ENCODE data around the gene GPR137. TPM values are rescaled to one million over a fixed set of nuclear protein-coding genes. Genes with fewer than 3 reads are reported as not detected.

GPR137 gene
- total and polyA plus RNA-seq, 10 of the 15 experiments (the other 5 are each of a cell fraction or from before 2014, with no cell fraction given): 0.37 to 29.2 (median 13.8) TPM

DNA sequence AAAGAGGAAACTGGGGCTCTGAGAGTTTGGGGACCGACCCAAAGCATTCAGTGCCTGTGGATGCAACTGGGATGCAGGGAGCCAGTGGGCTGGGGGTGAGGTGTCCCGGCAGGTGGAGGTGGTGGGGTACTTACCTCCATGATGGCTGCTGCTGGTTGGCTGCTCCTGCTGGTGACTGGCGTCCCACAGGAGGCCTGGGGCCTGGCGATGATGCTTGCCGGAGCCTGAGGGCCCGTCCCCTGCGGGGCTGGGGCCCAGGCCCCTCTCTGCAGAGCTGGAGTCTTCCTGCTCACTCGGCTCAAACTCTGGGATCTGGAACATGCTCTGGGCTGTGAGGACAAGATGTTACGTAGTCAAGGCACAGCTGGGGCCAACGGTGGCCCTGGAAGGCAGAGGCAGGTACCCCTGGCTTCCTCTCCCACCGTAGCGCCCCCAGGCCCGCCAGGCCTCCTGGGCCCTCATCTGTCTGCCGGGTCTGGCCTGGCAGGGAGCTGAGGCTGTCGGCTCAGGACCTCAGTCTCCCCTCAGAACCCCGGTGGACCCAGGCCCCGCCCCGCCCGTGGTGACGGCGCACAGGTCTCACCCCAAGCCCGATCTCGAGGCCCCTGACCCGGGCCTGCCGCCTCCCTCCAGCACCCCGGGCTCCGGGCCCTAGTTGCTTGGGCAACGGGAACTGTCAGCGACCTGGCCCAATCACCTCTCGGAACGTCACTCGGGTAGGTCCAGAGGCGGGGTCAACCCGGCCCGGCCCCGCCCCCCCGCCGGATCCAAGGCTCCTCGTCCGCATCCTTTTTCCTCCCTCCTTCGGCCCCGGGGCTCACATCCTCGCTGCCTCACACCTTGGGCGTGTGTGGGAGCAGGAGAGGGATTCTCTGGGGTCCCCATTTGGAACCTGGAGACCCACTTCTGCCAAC, 1.3 kb upstream of the GPR137 start, which contains the start of gene BAD (continued):
- TF ChIP-seq, protein P1, sequence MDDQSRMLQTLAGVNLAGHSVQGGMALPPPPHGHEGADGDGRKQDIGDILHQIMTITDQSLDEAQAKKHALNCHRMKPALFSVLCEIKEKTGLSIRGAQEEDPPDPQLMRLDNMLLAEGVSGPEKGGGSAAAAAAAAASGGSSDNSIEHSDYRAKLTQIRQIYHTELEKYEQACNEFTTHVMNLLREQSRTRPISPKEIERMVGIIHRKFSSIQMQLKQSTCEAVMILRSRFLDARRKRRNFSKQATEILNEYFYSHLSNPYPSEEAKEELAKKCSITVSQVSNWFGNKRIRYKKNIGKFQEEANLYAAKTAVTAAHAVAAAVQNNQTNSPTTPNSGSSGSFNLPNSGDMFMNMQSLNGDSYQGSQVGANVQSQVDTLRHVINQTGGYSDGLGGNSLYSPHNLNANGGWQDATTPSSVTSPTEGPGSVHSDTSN (IDR thresholded peaks at IDR 0.05; ENCODE audit: insufficient replicate concordance, low read depth, low read length): peak; percentile 93
- TF ChIP-seq MTA2 (IDR thresholded peaks at IDR 0.05; ENCODE audit: low read depth) (no peak), RAD21 (IDR thresholded peaks at IDR 0.05; ENCODE audit: insufficient read depth, low read depth, low read length) (no peak), TAF1 (IDR thresholded peaks at IDR 0.05; ENCODE audit: borderline replicate concordance, low read depth, low read length) (peak; percentile 31), BMI1 (IDR thresholded peaks at IDR 0.05; ENCODE audit: borderline replicate concordance) (peak; percentile 92), CEBPB (IDR thresholded peaks at IDR 0.05; ENCODE audit: borderline replicate concordance in 1 of 2, low read depth in 2 of 2, low read length in 2 of 2) (no peak), RAD51 (IDR thresholded peaks at IDR 0.05) (no peak), NRF1 (conservative IDR thresholded peaks at IDR 0.05; ENCODE audit: low read depth, low read length) (no peak), NR2F1 (conservative IDR thresholded peaks at IDR 0.05) (peak; percentile 79), NR2C1 (IDR thresholded peaks at IDR 0.05) (peak; percentile 52), TARDBP (IDR thresholded peaks at IDR 0.05; ENCODE audit: borderline replicate concordance) (no peak)
- TF ChIP-seq, protein P2, sequence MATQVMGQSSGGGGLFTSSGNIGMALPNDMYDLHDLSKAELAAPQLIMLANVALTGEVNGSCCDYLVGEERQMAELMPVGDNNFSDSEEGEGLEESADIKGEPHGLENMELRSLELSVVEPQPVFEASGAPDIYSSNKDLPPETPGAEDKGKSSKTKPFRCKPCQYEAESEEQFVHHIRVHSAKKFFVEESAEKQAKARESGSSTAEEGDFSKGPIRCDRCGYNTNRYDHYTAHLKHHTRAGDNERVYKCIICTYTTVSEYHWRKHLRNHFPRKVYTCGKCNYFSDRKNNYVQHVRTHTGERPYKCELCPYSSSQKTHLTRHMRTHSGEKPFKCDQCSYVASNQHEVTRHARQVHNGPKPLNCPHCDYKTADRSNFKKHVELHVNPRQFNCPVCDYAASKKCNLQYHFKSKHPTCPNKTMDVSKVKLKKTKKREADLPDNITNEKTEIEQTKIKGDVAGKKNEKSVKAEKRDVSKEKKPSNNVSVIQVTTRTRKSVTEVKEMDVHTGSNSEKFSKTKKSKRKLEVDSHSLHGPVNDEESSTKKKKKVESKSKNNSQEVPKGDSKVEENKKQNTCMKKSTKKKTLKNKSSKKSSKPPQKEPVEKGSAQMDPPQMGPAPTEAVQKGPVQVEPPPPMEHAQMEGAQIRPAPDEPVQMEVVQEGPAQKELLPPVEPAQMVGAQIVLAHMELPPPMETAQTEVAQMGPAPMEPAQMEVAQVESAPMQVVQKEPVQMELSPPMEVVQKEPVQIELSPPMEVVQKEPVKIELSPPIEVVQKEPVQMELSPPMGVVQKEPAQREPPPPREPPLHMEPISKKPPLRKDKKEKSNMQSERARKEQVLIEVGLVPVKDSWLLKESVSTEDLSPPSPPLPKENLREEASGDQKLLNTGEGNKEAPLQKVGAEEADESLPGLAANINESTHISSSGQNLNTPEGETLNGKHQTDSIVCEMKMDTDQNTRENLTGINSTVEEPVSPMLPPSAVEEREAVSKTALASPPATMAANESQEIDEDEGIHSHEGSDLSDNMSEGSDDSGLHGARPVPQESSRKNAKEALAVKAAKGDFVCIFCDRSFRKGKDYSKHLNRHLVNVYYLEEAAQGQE (IDR thresholded peaks at IDR 0.05; ENCODE audit: low read depth, low read length): no peak
- TF ChIP-seq, protein P3, sequence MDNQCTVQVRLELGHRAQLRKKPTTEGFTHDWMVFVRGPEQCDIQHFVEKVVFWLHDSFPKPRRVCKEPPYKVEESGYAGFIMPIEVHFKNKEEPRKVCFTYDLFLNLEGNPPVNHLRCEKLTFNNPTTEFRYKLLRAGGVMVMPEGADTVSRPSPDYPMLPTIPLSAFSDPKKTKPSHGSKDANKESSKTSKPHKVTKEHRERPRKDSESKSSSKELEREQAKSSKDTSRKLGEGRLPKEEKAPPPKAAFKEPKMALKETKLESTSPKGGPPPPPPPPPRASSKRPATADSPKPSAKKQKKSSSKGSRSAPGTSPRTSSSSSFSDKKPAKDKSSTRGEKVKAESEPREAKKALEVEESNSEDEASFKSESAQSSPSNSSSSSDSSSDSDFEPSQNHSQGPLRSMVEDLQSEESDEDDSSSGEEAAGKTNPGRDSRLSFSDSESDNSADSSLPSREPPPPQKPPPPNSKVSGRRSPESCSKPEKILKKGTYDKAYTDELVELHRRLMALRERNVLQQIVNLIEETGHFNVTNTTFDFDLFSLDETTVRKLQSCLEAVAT (IDR thresholded peaks at IDR 0.05): no peak; the same call in 1 of the 2 replicates
- TF ChIP-seq, protein P4, sequence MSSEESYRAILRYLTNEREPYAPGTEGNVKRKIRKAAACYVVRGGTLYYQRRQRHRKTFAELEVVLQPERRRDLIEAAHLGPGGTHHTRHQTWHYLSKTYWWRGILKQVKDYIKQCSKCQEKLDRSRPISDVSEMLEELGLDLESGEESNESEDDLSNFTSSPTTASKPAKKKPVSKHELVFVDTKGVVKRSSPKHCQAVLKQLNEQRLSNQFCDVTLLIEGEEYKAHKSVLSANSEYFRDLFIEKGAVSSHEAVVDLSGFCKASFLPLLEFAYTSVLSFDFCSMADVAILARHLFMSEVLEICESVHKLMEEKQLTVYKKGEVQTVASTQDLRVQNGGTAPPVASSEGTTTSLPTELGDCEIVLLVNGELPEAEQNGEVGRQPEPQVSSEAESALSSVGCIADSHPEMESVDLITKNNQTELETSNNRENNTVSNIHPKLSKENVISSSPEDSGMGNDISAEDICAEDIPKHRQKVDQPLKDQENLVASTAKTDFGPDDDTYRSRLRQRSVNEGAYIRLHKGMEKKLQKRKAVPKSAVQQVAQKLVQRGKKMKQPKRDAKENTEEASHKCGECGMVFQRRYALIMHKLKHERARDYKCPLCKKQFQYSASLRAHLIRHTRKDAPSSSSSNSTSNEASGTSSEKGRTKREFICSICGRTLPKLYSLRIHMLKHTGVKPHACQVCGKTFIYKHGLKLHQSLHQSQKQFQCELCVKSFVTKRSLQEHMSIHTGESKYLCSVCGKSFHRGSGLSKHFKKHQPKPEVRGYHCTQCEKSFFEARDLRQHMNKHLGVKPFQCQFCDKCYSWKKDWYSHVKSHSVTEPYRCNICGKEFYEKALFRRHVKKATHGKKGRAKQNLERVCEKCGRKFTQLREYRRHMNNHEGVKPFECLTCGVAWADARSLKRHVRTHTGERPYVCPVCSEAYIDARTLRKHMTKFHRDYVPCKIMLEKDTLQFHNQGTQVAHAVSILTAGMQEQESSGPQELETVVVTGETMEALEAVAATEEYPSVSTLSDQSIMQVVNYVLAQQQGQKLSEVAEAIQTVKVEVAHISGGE (CRISPR knock-in tag; IDR thresholded peaks at IDR 0.05): no peak
- TF ChIP-seq, protein P5, sequence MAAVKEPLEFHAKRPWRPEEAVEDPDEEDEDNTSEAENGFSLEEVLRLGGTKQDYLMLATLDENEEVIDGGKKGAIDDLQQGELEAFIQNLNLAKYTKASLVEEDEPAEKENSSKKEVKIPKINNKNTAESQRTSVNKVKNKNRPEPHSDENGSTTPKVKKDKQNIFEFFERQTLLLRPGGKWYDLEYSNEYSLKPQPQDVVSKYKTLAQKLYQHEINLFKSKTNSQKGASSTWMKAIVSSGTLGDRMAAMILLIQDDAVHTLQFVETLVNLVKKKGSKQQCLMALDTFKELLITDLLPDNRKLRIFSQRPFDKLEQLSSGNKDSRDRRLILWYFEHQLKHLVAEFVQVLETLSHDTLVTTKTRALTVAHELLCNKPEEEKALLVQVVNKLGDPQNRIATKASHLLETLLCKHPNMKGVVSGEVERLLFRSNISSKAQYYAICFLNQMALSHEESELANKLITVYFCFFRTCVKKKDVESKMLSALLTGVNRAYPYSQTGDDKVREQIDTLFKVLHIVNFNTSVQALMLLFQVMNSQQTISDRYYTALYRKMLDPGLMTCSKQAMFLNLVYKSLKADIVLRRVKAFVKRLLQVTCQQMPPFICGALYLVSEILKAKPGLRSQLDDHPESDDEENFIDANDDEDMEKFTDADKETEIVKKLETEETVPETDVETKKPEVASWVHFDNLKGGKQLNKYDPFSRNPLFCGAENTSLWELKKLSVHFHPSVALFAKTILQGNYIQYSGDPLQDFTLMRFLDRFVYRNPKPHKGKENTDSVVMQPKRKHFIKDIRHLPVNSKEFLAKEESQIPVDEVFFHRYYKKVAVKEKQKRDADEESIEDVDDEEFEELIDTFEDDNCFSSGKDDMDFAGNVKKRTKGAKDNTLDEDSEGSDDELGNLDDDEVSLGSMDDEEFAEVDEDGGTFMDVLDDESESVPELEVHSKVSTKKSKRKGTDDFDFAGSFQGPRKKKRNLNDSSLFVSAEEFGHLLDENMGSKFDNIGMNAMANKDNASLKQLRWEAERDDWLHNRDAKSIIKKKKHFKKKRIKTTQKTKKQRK (IDR thresholded peaks at IDR 0.05; ENCODE audit: low read depth, low read length): no peak
